ENCODE results near the gene EFNA1.
"Not testable (repeated sequence)": the region's sequence is repeated elsewhere in the genome, so short reads cannot be mapped to it uniquely, and the experiment has no call there.

The EFNA1 gene

DNA sequence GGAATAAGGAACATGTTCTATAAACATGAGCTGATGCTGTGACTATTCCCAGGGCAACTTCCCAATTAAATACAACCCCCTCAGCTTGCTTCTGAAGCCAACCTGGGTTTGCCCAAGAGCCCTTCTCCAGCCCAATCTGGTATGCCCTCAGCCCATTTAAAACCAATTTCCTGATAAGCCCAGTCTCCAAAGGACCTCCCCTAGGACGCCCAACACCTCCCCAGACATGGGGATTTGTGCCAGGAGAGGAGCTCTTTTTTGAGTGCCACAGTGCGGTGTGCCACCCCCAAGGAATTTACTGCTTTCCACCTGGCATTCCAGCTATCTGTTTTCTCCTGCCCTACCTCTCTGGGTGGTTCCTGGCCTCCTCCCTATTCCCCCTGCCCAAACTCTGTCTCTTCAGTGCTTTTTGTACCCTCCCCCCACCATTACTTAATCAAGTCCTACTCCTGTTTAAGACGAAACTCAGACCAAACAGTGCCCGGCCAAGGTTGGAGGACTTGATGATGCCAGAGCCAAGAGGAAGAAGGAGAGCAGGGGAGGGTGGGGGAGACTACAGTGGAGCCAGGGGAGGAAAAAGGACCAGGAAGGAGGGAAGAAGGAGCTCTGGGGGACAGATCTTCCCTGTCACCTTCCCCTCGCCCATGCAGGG is 11.4 kb upstream of the EFNA1 start:
- no peak for TF ChIP-seq EZH2 (IDR thresholded peaks at IDR 0.05; ENCODE audit: borderline replicate concordance, low read depth, low read length, severe bottlenecking)
- TF ChIP-seq, protein P1, sequence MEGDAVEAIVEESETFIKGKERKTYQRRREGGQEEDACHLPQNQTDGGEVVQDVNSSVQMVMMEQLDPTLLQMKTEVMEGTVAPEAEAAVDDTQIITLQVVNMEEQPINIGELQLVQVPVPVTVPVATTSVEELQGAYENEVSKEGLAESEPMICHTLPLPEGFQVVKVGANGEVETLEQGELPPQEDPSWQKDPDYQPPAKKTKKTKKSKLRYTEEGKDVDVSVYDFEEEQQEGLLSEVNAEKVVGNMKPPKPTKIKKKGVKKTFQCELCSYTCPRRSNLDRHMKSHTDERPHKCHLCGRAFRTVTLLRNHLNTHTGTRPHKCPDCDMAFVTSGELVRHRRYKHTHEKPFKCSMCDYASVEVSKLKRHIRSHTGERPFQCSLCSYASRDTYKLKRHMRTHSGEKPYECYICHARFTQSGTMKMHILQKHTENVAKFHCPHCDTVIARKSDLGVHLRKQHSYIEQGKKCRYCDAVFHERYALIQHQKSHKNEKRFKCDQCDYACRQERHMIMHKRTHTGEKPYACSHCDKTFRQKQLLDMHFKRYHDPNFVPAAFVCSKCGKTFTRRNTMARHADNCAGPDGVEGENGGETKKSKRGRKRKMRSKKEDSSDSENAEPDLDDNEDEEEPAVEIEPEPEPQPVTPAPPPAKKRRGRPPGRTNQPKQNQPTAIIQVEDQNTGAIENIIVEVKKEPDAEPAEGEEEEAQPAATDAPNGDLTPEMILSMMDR (IDR thresholded peaks at IDR 0.05; ENCODE audit: borderline replicate concordance, extremely low read depth, low read length, poor library complexity, severe bottlenecking), result no peak
- H3K27ac ChIP-seq (ENCODE audit: low read length), result no peak overlapping the region
- H3K79me2 ChIP-seq (ENCODE audit: insufficient read depth, low read length), result no peaks in the 10 kb centered on the region
- no peak overlapping the region for H2AFZ ChIP-seq (ENCODE audit: low read depth, low read length)
- H4K20me1 ChIP-seq (ENCODE audit: insufficient read depth, low read length), result no peaks in the 10 kb centered on the region
- peaks cover 16% of the 10 kb centered on the region for H3K27me3 ChIP-seq (ENCODE audit: insufficient read depth, low read length, poor library complexity)
- H3K9me3 ChIP-seq (ENCODE audit: insufficient read depth, low read length, severe bottlenecking), result no peaks in the 10 kb centered on the region
- DNase-seq, result no peak
- ATAC-seq (ENCODE audit: insufficient read depth, low read depth), result no peak
- H3K36me3 ChIP-seq (ENCODE audit: insufficient read depth, low read length), result no peaks in the 10 kb centered on the region
- H3K4me2 ChIP-seq (ENCODE audit: insufficient read depth, low read length), result no peak overlapping the region
- no peak overlapping the region for H3K9ac ChIP-seq (ENCODE audit: low read depth, low read length)
- no peak overlapping the region for H3K4me3 ChIP-seq (ENCODE audit: low read depth in 1 of 2, low read length in 2 of 2)
- H3K4me1 ChIP-seq (ENCODE audit: insufficient read depth, low read length), result no peaks in the 10 kb centered on the region

DNA sequence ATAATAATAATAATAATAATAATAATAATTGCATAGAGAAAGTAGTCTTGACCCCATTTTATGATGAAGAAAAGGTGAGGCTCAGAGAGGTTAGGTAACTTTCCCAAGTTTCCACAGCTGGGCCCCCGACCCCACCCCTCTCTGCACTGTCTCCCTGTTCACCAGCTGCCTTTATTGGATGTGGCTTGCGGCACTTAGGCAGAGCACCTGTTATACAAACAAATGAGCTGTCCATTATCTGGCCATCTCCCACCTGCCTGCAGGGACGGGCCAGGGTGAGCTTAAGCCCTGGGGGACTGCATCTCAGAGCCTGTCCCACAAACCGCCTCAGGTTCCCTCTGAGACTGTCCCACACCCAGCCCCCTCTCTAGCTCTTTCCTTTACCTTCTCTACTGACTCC is 10.1 kb upstream of the EFNA1 start:
- Histone ChIP-seq H3K79me2 (ENCODE audit: insufficient read depth, low read length) (no peaks in the 10 kb centered on the region), H3K4me1 (ENCODE audit: insufficient read depth, low read length) (no peaks in the 10 kb centered on the region), H3K27ac (ENCODE audit: low read length) (no peak overlapping the region), H4K20me1 (ENCODE audit: insufficient read depth, low read length) (no peaks in the 10 kb centered on the region), H2AFZ (ENCODE audit: low read depth, low read length) (no peak overlapping the region), H3K4me3 (ENCODE audit: low read depth in 1 of 2, low read length in 2 of 2) (no peak overlapping the region), H3K9ac (ENCODE audit: low read depth, low read length) (no peak overlapping the region), H3K36me3 (ENCODE audit: insufficient read depth, low read length) (no peaks in the 10 kb centered on the region), H3K9me3 (ENCODE audit: insufficient read depth, low read length, severe bottlenecking) (no peaks in the 10 kb centered on the region), H3K4me2 (ENCODE audit: insufficient read depth, low read length) (no peak overlapping the region), H3K27me3 (ENCODE audit: insufficient read depth, low read length, poor library complexity) (peaks cover 16% of the 10 kb centered on the region)
- ATAC-seq (ENCODE audit: insufficient read depth, low read depth) (no peak), DNase-seq (no peak)
- TF ChIP-seq EZH2 (IDR thresholded peaks at IDR 0.05; ENCODE audit: borderline replicate concordance, low read depth, low read length, severe bottlenecking), result no peak
- TF ChIP-seq, protein P1 (IDR thresholded peaks at IDR 0.05; ENCODE audit: borderline replicate concordance, extremely low read depth, low read length, poor library complexity, severe bottlenecking), result no peak

GRCh38 chr1:155118090-155118489 is 9.6 kb upstream of the EFNA1 start:
- not testable (repeated sequence) for H3K9ac ChIP-seq (ENCODE audit: low read depth, low read length); H4K20me1 ChIP-seq (ENCODE audit: insufficient read depth, low read length); H3K4me1 ChIP-seq (ENCODE audit: insufficient read depth, low read length); H2AFZ ChIP-seq (ENCODE audit: low read depth, low read length); H3K27ac ChIP-seq (ENCODE audit: low read length); H3K36me3 ChIP-seq (ENCODE audit: insufficient read depth, low read length); DNase-seq; H3K4me2 ChIP-seq (ENCODE audit: insufficient read depth, low read length); H3K4me3 ChIP-seq (ENCODE audit: low read depth in 1 of 2, low read length in 2 of 2); H3K9me3 ChIP-seq (ENCODE audit: insufficient read depth, low read length, severe bottlenecking); ATAC-seq (ENCODE audit: insufficient read depth, low read depth); H3K79me2 ChIP-seq (ENCODE audit: insufficient read depth, low read length)
- H3K27me3 ChIP-seq (ENCODE audit: insufficient read depth, low read length, poor library complexity), result peaks cover 16% of the 10 kb centered on the region

DNA sequence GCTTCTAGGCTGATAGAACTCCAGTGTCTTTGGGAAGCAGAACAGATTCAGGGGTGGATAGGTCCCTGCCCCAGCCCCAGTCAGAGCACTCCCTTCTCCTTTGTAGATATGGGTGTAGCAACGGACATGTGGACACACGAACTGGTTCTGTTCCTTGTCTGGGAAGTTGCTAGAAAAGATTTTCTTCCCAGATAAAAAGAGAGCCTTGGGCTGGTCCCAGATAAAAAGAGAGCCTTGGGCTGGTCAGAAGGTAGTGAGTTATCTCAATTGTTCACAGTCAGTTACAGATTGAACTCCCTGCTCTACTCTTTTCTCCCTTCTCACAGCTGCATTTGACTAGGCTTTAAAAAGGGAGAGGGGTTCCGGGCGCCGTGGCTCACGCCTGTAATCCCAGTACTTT is 7.4 kb upstream of the EFNA1 start:
- H3K79me2 ChIP-seq (ENCODE audit: insufficient read depth, low read length), result no peaks in the 10 kb centered on the region
- ATAC-seq (ENCODE audit: insufficient read depth, low read depth) (no peak), DNase-seq (no peak)
- no peak overlapping the region for H2AFZ ChIP-seq (ENCODE audit: low read depth, low read length)
- no peak overlapping the region for H3K9ac ChIP-seq (ENCODE audit: low read depth, low read length)
- H4K20me1 ChIP-seq (ENCODE audit: insufficient read depth, low read length), result no peaks in the 10 kb centered on the region
- no peak overlapping the region for H3K4me3 ChIP-seq (ENCODE audit: low read depth in 1 of 2, low read length in 2 of 2)
- H3K36me3 ChIP-seq (ENCODE audit: insufficient read depth, low read length), result no peaks in the 10 kb centered on the region
- H3K4me2 ChIP-seq (ENCODE audit: insufficient read depth, low read length), result no peak overlapping the region
- TF ChIP-seq EZH2 (IDR thresholded peaks at IDR 0.05; ENCODE audit: borderline replicate concordance, low read depth, low read length, severe bottlenecking), result no peak
- TF ChIP-seq, protein P1 (IDR thresholded peaks at IDR 0.05; ENCODE audit: borderline replicate concordance, extremely low read depth, low read length, poor library complexity, severe bottlenecking), result no peak
- peaks cover 16% of the 10 kb centered on the region for H3K27me3 ChIP-seq (ENCODE audit: insufficient read depth, low read length, poor library complexity)
- no peaks in the 10 kb centered on the region for H3K9me3 ChIP-seq (ENCODE audit: insufficient read depth, low read length, severe bottlenecking)
- H3K27ac ChIP-seq (ENCODE audit: low read length), result no peak overlapping the region
- H3K4me1 ChIP-seq (ENCODE audit: insufficient read depth, low read length), result no peaks in the 10 kb centered on the region

All from DND-41 (cell line).